ENCODE measurements around the gene DNAJB6. TPM values are rescaled to one million over a fixed set of nuclear protein-coding genes. Genes with fewer than 3 reads are reported as not detected.
A peak's percentile ranks its signal among the peaks of the same experiment; 100 is the strongest.

DNAJB6 gene
- total RNA-seq, 2 experiments from 2014 or later = 67.8 to 80.6 TPM

DNA sequence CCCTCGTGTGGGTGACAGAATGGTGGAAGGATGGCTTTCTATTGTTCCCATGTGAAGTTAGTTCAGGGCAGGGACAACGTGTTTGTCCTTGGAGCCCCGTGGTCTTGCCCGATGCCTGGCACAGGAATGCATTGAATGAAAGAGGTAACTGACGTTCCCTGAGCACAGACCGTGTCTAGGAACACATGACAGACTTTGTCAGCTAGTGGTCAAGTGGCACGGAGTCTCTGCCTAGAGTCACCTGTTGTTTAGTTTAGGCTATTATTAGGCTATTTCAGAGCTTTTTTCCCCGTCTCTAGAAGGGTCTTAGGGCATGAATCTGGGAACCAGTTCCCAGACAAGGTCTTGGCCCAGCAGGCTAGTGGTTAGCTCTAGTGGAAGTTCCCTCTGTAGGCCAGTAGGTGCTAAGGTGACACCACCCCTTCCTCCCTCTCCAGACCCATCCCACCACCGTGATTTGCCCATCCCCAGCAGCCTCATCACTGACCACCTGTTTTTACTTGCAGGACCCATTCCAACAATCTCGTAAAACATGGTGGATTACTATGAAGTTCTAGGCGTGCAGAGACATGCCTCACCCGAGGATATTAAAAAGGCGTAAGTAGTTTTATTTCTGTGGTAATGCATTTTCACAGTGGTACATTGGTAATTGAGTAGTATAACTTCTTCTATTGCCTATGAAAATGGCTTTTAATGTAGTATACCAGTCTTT lies 21.4 kb downstream of the DNAJB6 start:
- no peak for DNase-seq
- ChIA-PET POLR2A (interaction anchor here (1.0 to 2.1 kb wide), 4 partner anchors 8 to 19 kb away, joined by 3 to 7 read pairs (median 3); no protein-coding TSS in a partner anchor), CTCF (interaction anchor here (0.8 to 1.5 kb wide), 2 partner anchors 16 to 26 kb away, joined by 3 to 4 read pairs; no protein-coding TSS in a partner anchor)
- peaks cover 39% of the 10 kb centered on the region for H3K36me3 Mint-ChIP-seq (ENCODE audit: low read depth)
- peaks cover 48% of the 10 kb centered on the region for H3K4me1 Mint-ChIP-seq (ENCODE audit: low read depth)
- no peaks in the 10 kb centered on the region for H3K9me3 Mint-ChIP-seq
- H3K4me3 Mint-ChIP-seq = no peak overlapping the region
- TF ChIP-seq, protein P1, sequence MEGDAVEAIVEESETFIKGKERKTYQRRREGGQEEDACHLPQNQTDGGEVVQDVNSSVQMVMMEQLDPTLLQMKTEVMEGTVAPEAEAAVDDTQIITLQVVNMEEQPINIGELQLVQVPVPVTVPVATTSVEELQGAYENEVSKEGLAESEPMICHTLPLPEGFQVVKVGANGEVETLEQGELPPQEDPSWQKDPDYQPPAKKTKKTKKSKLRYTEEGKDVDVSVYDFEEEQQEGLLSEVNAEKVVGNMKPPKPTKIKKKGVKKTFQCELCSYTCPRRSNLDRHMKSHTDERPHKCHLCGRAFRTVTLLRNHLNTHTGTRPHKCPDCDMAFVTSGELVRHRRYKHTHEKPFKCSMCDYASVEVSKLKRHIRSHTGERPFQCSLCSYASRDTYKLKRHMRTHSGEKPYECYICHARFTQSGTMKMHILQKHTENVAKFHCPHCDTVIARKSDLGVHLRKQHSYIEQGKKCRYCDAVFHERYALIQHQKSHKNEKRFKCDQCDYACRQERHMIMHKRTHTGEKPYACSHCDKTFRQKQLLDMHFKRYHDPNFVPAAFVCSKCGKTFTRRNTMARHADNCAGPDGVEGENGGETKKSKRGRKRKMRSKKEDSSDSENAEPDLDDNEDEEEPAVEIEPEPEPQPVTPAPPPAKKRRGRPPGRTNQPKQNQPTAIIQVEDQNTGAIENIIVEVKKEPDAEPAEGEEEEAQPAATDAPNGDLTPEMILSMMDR (IDR thresholded peaks at IDR 0.05) = no peak
- H3K27me3 Mint-ChIP-seq = no peaks in the 10 kb centered on the region
- intact Hi-C loops (cut with micrococcal nuclease) = no loop called here
- peak overlapping the region; percentile 86 for H3K27ac Mint-ChIP-seq
- no peak for ATAC-seq

DNA sequence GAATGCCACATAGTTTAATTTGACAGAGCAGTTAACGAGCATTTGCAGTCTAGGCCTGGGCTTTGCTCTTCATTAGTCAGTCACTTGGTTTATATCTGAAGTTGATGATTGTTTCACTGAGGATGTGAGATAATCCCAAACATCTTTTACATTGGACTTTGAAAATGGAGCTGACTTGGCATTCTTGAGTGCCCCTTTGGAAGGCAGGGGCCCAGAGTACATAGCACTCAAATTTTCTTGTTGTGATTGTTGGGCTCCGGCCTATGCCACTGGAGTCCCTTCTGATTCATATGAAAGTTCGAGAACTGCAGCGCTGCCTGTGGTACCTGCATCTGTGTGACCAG lies 21.9 kb downstream of the DNAJB6 start:
- Mint-ChIP-seq H3K36me3 (ENCODE audit: low read depth) (peaks cover 44% of the 10 kb centered on the region), H3K4me1 (ENCODE audit: low read depth) (peaks cover 43% of the 10 kb centered on the region), H3K27ac (peak overlapping the region; percentile 86), H3K27me3 (no peaks in the 10 kb centered on the region), H3K9me3 (no peaks in the 10 kb centered on the region), H3K4me3 (no peak overlapping the region)
- TF ChIP-seq, protein P1 (IDR thresholded peaks at IDR 0.05) = no peak
- ATAC-seq (no peak), DNase-seq (no peak)
- intact Hi-C loops (cut with micrococcal nuclease) = no loop called here
- POLR2A ChIA-PET = interaction anchor here (1.0 to 2.1 kb wide), 3 partner anchors 10 to 20 kb away, joined by 3 to 7 read pairs (median 3); no protein-coding TSS in a partner anchor
- CTCF ChIA-PET = interaction anchor here (1.5 kb wide), 1 partner anchor 15 kb away, joined by 3 read pairs; no protein-coding TSS in a partner anchor

DNA sequence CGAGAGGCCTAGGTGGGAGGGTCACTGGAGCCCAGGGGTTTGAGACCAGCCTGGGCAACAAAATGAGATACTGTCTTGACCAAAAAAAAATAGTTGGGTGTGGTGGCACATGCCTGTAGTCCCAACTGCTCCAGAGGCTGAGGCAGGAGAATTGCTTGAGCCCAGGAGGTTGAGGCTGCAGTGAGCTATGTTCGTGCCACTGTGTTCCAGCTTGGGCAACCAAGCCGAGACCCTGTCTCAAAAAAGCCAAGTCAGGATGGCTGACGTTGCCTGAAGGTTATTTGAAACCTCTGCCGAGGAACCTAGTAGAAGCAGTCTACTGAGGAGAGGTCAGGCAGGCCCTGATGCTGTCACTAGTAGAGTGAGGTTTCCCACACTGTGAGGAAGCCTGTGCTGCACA lies 22.8 kb downstream of the DNAJB6 start:
- Mint-ChIP-seq H3K36me3 (ENCODE audit: low read depth) (peaks cover 47% of the 10 kb centered on the region), H3K4me3 (no peak overlapping the region), H3K9me3 (no peaks in the 10 kb centered on the region), H3K27ac (peak overlapping the region; percentile 1), H3K27me3 (no peaks in the 10 kb centered on the region), H3K4me1 (ENCODE audit: low read depth) (peaks cover 38% of the 10 kb centered on the region)
- TF ChIP-seq, protein P1 (IDR thresholded peaks at IDR 0.05) = no peak
- POLR2A ChIA-PET = interaction anchor here (0.7 to 1.2 kb wide), 4 partner anchors 8 to 213 kb away, joined by 3 to 4 read pairs (median 4); no protein-coding TSS in a partner anchor
- no peak for DNase-seq
- ATAC-seq = no peak
- intact Hi-C loops (cut with micrococcal nuclease) = no loop called here
- CTCF ChIA-PET = no interaction called here

DNA sequence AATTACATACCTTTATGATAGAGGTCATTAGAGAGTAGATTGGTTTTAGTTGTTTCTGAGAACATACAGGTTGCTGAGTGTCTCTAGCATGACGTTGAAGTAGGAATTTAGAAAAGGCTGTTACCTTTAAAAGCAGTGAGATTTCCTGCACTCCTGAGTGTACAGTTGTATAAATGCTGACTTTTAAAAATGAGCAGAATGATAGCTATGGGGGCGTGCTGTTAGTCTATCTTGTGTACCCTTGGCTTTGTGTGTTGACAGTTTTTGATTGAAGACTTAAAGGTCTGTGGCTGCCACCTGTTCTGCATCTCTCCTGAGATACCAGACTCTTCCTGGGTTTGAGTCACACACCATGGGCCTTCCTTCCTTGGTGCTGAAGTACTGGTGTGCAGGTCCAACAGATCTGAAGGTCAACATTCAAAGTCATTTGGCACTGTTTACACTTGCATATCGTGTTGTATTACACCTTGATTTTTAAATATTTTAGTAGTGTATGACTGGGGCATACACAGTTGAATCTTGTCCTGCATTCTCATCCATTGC lies 23.8 kb downstream of the DNAJB6 start:
- Mint-ChIP-seq H3K36me3 (ENCODE audit: low read depth) (peaks cover 51% of the 10 kb centered on the region), H3K27me3 (no peaks in the 10 kb centered on the region)

More for the DNA sequence above, 23.8 kb downstream of the DNAJB6 start:
- Mint-ChIP-seq H3K4me1 (ENCODE audit: low read depth) (peaks cover 31% of the 10 kb centered on the region), H3K4me3 (no peak overlapping the region), H3K9me3 (no peaks in the 10 kb centered on the region), H3K27ac (peak overlapping the region; percentile 46)
- no peak for ATAC-seq
- ChIA-PET POLR2A (no interaction called here), CTCF (no interaction called here)
- no peak for DNase-seq
- intact Hi-C loops (cut with micrococcal nuclease) = no loop called here
- TF ChIP-seq, protein P1 (IDR thresholded peaks at IDR 0.05) = no peak
